Measurements from ENCODE around the gene RGPD8. TPM values are rescaled to one million over a fixed set of nuclear protein-coding genes. Genes with fewer than 3 reads are reported as not detected.
A peak's percentile ranks its signal among the peaks of the same experiment; 100 is the strongest.
"Not testable (repeated sequence)": the region's sequence is repeated elsewhere in the genome, so short reads cannot be mapped to it uniquely, and the experiment has no call there.

RGPD8 gene
- total RNA-seq, 1 experiment from 2014 or later, result 9.7 TPM

DNA sequence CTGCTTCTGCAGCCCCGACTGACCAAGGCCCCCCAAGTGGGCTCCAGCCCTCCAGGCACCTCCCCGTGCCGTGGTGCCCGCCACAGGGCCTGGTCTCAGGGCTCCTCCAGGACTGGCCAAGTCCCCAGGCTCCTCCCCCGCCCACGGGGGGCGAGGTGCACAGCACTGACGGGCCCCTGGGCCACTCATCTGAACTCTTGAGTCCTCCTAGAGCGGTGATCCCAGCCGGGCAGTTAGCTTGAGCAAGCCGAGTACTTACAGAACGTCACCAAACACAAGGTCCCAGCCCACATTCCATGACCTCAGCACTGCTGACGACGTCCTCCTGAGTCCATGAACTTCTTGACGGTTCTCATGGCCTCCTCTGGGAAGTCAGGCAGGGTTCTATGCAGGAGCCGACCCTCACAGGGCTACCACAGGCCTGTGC, 4.0 kb upstream of the RGPD8 start:
- DNase-seq (ENCODE audit: low spot score); in situ Hi-C loops (cut with HindIII; ENCODE audit: low sequenced_read_pairs): not testable (repeated sequence)

GRCh38 chr2:112436993-112437392, 3.5 kb upstream of the RGPD8 start:
- DNase-seq (ENCODE audit: low spot score); in situ Hi-C loops (cut with HindIII; ENCODE audit: low sequenced_read_pairs): not testable (repeated sequence)

GRCh38 chr2:112435716-112436431, 2.4 kb upstream of the RGPD8 start:
- in situ Hi-C loops (cut with HindIII; ENCODE audit: low sequenced_read_pairs); DNase-seq (ENCODE audit: low spot score): not testable (repeated sequence)

GRCh38 chr2:112434890-112435715, 1.7 kb upstream of the RGPD8 start:
- in situ Hi-C loops (cut with HindIII; ENCODE audit: low sequenced_read_pairs); DNase-seq (ENCODE audit: low spot score): not testable (repeated sequence)

- in situ Hi-C loops (cut with HindIII; ENCODE audit: low sequenced_read_pairs), result no loop called here
- DNase-seq (ENCODE audit: low spot score), result peak; percentile 11
These were observed 686 bp upstream of the RGPD8 start for GRCh38 chr2:112433932-112434730.

- in situ Hi-C loops (cut with HindIII; ENCODE audit: low sequenced_read_pairs), result not testable (repeated sequence)
- peak; percentile 4 for DNase-seq (ENCODE audit: low spot score)
These were observed 538 bp downstream of the RGPD8 start for GRCh38 chr2:112432735-112433479.

DNA sequence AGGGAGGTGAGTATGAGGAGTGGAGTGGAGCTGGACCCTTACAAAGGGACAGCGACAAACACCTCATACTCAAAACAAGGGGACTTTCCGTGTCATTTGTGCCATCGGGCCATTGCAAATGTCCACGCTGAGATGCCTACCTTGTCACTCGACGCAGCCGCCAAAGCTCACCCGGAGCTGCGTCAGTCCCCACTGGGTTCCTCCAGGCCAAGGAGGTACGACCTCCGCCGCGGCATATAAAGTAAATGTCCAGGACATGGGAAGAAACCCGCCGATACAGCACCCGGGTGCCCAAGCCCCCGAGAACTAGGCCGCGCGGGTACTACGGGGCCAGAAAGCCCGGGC, 1.1 kb downstream of the RGPD8 start:
- in situ Hi-C loops (cut with HindIII; ENCODE audit: low sequenced_read_pairs); DNase-seq (ENCODE audit: low spot score): not testable (repeated sequence)

DNA sequence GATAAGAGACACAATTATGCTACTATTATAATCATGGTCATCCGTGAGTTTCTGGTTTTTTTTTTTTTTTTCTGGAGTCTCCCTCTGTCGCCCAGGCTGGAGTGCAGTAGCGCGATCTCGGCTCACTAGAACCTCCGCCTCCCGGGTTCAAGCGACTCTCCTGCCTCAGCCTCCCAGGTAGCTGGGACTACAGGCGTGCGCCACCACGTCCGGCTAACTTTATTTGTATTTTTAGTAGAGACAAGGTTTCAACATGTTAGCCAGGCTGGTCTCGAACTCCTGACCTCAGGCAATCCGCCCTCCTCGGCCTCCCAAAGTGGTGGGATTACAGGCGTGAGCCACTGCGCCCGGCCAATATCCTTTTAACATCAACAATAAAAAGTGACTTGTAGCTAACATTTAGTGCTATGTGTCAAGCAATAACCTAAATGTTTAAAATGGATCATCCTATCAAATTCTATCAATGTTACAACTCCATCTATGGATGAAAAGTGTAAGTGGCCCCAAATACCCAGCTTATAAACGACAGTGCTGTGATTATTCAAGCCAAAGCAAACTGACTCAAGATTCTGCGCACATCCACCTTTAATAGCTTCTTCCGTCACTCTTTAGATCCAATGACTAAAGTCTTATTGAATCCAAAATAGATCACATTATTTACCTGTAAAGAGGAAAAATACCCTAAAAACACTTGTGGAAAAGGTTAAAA, 1.7 kb downstream of the RGPD8 start:
- in situ Hi-C loops (cut with HindIII; ENCODE audit: low sequenced_read_pairs); DNase-seq (ENCODE audit: low spot score): not testable (repeated sequence)

- DNase-seq (ENCODE audit: low spot score); in situ Hi-C loops (cut with HindIII; ENCODE audit: low sequenced_read_pairs): not testable (repeated sequence)
These were observed 8.9 kb downstream of the RGPD8 start for GRCh38 chr2:112424553-112424952.

- in situ Hi-C loops (cut with HindIII; ENCODE audit: low sequenced_read_pairs); DNase-seq (ENCODE audit: low spot score): not testable (repeated sequence)
These were observed 16.6 kb downstream of the RGPD8 start for GRCh38 chr2:112416860-112417259.

- in situ Hi-C loops (cut with HindIII; ENCODE audit: low sequenced_read_pairs); DNase-seq (ENCODE audit: low spot score): not testable (repeated sequence)
These were observed 73.4 kb downstream of the RGPD8 start for GRCh38 chr2:112360055-112360454.

- DNase-seq (ENCODE audit: low spot score); in situ Hi-C loops (cut with HindIII; ENCODE audit: low sequenced_read_pairs): not testable (repeated sequence)
These were observed 79.1 kb downstream of the RGPD8 start for GRCh38 chr2:112354335-112354734.

DNA sequence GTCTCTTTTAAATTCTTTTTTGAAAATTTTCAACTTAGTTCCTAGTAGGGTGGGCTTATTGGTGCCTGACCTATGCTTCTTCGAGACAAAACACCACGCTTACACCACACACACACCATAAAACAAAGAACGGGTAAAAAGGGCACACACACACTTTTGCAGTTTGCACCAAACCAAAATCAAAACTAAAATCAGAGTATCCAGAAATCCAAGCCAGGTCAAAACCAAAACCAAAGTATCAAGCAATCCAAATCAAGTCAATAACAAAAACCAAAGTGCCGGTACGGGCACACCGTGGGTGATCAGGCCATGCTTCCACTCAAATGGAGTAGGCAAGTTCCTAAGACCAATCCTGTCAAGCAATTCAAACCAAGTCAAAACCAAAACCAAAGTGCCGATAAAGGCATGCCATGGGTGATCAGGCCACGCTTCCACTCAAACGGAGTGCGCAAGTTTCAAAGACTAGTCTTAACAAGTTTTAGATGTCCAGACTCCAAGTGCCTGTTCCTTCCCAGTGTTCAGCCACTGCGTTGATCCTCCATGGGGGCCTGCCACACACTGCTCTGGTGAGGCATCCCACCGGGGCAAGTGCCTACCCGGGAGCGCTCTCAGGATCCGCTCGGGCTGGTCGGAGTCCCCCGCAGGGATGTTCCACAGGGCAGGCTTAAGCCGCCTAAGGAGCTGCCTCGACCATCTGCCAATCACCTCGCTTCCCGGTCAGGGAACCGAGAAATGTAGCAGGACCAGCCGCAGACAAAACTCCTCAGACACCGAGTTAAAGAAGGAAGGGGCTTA, 80.4 kb downstream of the RGPD8 start:
- DNase-seq (ENCODE audit: low spot score); in situ Hi-C loops (cut with HindIII; ENCODE audit: low sequenced_read_pairs): not testable (repeated sequence)

- DNase-seq (ENCODE audit: low spot score); in situ Hi-C loops (cut with HindIII; ENCODE audit: low sequenced_read_pairs): not testable (repeated sequence)
These were observed 81.2 kb downstream of the RGPD8 start for GRCh38 chr2:112352292-112352691.

DNA sequence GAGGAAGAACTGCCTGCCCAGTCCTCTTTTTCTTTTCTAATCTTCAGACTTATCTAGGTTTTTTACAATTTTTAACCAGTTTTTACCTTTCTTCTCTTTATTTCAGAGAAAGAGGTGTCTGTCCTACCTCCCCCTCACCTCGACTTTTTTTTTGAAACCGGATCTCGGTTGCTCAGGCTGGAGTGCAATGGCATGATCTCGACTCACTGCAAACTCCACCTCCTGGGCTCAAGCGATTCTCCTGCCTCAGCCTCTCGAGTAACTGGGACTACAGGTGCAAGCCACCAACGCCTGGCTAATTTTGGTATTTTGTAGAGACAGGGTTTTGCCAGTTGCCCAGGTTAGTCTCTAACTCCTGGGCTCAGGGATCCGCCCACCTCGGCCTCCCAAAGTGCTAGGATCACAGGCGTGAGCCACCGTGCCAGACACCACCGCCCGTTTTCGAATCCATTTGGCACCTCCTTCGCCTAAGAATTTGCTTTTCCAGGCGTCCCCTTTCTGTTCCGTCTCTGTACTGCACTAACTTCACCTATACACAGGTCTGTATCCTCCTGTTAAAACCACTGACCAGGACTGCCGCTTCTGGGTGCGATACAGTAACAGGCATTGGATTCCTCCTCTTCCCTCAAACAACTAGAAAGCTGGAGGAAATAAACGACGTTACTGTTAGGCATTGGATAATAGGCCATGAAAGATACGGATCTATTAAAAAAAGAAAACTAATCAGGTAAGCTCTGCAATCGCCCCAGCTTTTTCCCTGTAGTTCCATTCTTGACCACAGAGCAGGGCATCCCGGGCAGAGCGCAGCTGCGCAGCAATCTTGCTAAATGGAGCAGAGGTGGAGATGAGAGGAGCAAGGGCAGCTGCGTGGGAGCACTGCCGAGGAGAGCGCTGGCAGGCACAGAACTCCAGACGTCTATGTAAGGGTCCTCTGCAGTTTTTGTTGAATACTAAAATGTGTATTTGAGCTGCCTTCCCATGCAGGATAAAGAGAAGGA, 88.1 kb downstream of the RGPD8 start:
- in situ Hi-C loops (cut with HindIII; ENCODE audit: low sequenced_read_pairs), result no loop called here
- DNase-seq (ENCODE audit: low spot score), result no peak

DNA sequence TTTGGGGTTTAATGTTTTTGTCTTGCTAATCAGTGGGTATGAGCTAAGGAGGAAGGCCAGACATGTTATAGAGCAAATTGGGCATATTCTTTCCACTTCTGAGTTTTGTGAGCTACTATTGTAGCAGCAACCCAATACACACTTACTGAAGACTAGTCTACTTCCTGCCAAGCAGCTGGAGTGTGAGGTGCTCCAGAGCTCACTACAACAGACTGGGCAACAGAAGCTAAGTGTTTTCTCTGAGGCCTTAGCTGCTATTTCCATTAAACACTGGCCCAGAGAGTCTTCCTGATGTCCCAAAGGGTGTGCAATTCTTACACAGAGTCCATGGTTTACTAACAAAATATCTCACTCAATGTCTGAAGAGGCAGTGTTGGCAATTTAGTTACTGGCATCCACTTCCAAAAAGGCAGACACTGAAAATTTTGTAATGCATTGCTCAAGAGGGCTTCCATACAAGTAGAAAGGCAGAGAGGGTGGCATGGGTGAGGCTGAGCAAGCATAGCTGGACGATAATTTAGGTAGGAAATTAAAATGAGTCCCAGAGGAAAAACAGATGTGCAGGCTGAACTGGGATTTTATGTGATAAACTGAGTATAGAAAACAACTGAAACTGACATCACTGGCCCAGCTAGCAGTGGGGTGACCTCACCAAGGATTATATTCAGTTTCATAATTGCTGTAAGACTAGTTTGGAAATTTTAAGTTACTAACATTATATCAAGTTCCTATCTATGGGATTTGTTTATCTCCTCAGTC, 89.4 kb downstream of the RGPD8 start:
- in situ Hi-C loops (cut with HindIII; ENCODE audit: low sequenced_read_pairs), result no loop called here
- DNase-seq (ENCODE audit: low spot score), result no peak
